DND-41 (cell line): ENCODE results near the gene JUP.

Source experiments
- ATAC-seq: fragments of 200-7000 bp; cut with Tn5 transposase; 3 replicates; pipeline ENCODE4 v1.9.1; 2021; ENCODE audit warnings: low read depth; ENCODE audit not compliant: insufficient read depth
- DNase-seq: peaks from one replicate; pipeline ENCODE4 v3.0.0-alpha.2; 2020
- H2AFZ ChIP-seq: 2 replicates; pipeline ENCODE4 v1.6.0; 2012; ENCODE audit warnings: low read depth, low read length
- H3K27ac ChIP-seq: 2 replicates; pipeline ENCODE4 v1.5.1; 2012; ENCODE audit warnings: low read length, inconsistent platforms
- H3K27me3 ChIP-seq: fragments of 200-600 bp; sonication (generic); 2 replicates; pipeline ENCODE4 v1.6.0; 2012; ENCODE audit warnings: low read length, mild to moderate bottlenecking, inconsistent platforms; ENCODE audit not compliant: insufficient read depth, poor library complexity
- H3K36me3 ChIP-seq: 2 replicates; pipeline ENCODE4 v1.5.1; 2012; ENCODE audit warnings: low read length, inconsistent platforms; ENCODE audit not compliant: insufficient read depth
- H3K4me1 ChIP-seq: 2 replicates; pipeline ENCODE4 v1.5.1; 2012; ENCODE audit warnings: mild to moderate bottlenecking, low read length; ENCODE audit not compliant: insufficient read depth
- H3K4me2 ChIP-seq: 2 replicates; pipeline ENCODE4 v1.6.0; 2012; ENCODE audit warnings: mild to moderate bottlenecking, moderate library complexity, low read length, inconsistent platforms; ENCODE audit not compliant: insufficient read depth
- H3K4me3 ChIP-seq, 2 experiments: fragments of 200-600 bp in 1 of 2; shearing (Covaris generic) in 1 of 2; 2 replicates each; pipeline ENCODE4 v1.5.1; 2012 to 2016; ENCODE audit warnings: inconsistent platforms in 2 of 2, low read length in 2 of 2, mild to moderate bottlenecking in 2 of 2, low read depth in 1 of 2, moderate library complexity in 1 of 2
- H3K79me2 ChIP-seq: 2 replicates; pipeline ENCODE4 v1.6.0; 2012; ENCODE audit warnings: low read length, inconsistent platforms; ENCODE audit not compliant: insufficient read depth
- H3K9ac ChIP-seq: 2 replicates; pipeline ENCODE4 v1.6.0; 2012; ENCODE audit warnings: low read depth, mild to moderate bottlenecking, inconsistent platforms, low read length, moderate library complexity
- H3K9me3 ChIP-seq: 2 replicates; pipeline ENCODE4 v1.5.1; 2012; ENCODE audit warnings: low read length, moderate library complexity, mild to moderate bottlenecking, inconsistent platforms; ENCODE audit not compliant: insufficient read depth, severe bottlenecking
- H4K20me1 ChIP-seq: 2 replicates; pipeline ENCODE4 v1.6.0; 2012; ENCODE audit warnings: low read length; ENCODE audit not compliant: insufficient read depth
- EZH2 ChIP-seq: IDR thresholded peaks from 3 replicates; pipeline ENCODE4 v1.6.1; 2012; ENCODE audit warnings: borderline replicate concordance, low read depth, mild to moderate bottlenecking, moderate library complexity, low read length, inconsistent platforms; ENCODE audit not compliant: severe bottlenecking
- TF ChIP-seq, protein P1 (sequence below): IDR thresholded peaks from 2 replicates; pipeline ENCODE4 v1.5.1; 2012; ENCODE audit warnings: borderline replicate concordance, low read length, moderate library complexity, mild to moderate bottlenecking; ENCODE audit not compliant: poor library complexity, severe bottlenecking; ENCODE audit errors: extremely low read depth

The JUP gene

DNA sequence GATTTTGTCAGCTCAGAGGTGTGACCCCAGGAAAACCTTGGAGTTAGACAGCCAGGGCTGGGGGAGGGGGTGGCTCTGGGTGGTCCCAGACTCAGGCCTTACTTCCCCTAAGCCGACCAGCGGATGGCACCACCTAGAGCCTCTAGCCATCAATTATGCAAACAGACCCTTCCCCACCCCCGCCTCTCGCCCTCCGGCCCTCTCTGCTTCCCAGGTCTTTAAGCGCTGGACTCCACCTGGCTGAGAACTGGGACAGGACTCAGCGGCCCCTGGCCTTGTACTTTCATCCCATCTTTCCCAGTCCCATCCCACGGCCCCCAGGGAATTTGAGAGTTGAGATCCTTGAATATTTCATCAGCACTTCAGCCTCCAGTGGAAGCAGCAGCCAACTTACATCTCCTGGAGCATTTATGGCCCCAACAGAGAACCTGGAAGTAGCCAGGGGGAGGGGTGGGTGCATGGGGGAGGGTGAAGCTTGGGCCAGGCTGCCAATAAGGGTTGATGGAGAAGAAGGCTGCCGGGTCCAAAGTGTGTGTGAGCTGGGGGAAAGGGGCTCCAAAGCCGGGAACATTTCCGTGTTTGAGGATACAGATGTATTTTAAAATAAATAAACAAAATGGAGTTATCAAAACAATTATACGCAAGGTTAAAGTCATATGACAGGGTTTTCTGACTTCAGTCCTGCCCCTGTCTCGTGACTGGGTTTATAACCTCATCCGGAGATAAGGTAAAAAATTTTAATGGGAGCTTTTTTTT is 7.5 kb upstream of the JUP start:
- DNase-seq = no peak
- Histone ChIP-seq H3K4me2 (no peak overlapping the region), H3K9me3 (no peaks in the 10 kb centered on the region), H3K27ac (no peak overlapping the region), H3K79me2 (no peaks in the 10 kb centered on the region), H3K4me1 (no peaks in the 10 kb centered on the region), H3K27me3 (peaks cover 2% of the 10 kb centered on the region), H2AFZ (no peak overlapping the region), H3K9ac (no peak overlapping the region), H3K36me3 (no peaks in the 10 kb centered on the region), H3K4me3 (no peak overlapping the region), H4K20me1 (no peaks in the 10 kb centered on the region)
- no peak for TF ChIP-seq EZH2
- TF ChIP-seq, protein P1, sequence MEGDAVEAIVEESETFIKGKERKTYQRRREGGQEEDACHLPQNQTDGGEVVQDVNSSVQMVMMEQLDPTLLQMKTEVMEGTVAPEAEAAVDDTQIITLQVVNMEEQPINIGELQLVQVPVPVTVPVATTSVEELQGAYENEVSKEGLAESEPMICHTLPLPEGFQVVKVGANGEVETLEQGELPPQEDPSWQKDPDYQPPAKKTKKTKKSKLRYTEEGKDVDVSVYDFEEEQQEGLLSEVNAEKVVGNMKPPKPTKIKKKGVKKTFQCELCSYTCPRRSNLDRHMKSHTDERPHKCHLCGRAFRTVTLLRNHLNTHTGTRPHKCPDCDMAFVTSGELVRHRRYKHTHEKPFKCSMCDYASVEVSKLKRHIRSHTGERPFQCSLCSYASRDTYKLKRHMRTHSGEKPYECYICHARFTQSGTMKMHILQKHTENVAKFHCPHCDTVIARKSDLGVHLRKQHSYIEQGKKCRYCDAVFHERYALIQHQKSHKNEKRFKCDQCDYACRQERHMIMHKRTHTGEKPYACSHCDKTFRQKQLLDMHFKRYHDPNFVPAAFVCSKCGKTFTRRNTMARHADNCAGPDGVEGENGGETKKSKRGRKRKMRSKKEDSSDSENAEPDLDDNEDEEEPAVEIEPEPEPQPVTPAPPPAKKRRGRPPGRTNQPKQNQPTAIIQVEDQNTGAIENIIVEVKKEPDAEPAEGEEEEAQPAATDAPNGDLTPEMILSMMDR = no peak
- ATAC-seq = no peak

DNA sequence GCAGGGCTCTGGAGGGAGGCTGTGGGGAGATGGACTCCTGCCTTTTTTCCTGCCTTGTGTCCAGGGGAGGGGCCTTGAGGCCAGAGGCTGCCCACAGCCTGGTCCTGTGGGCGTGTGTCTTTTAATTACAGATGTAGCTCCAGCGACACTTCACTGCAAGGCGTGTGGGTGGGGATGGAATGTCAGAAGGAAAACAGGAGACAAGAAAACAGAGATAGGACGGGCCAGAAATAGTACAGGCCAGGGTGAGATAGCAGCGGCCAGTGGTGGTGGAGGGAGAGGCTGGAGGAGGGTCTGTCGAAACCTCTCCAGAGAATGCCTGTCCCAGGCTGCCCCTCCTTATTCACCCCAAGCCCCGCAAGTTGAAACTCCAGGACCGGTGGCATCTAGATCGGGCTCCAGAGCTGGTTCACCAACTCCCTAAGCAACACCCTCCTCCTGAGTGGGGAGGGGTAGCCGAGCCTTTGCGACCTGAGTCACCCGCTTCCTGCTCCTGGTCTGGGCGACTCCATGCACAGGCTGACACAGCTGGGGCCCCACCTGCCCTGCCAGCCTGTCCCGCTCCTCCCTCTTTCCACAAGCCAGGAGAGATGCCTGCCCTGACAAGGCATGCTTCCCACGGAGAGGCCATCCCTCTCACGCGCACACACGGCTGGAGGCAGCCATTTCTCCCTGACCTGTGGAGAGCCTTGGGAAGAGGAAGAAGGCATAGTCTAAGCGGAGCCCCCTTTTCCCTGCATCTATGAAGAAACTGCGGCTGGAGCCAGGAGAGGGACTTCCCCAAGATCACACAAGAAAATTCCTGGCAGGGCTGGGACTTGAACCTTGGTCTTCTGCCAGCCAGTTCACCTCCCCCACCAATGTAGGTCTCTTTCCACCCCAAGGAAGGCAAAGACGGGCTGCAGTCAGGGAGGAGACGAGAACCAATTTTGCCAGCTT is 6.6 kb upstream of the JUP start:
- DNase-seq (peak; percentile 17), ATAC-seq (peak; percentile 60; the same call in 2 of the 3 replicates)
- Histone ChIP-seq H3K9ac (no peak overlapping the region), H3K4me3 (no peak overlapping the region), H3K79me2 (no peaks in the 10 kb centered on the region), H4K20me1 (no peaks in the 10 kb centered on the region), H2AFZ (no peak overlapping the region), H3K27me3 (peaks cover 4% of the 10 kb centered on the region), H3K27ac (no peak overlapping the region), H3K4me2 (no peak overlapping the region), H3K9me3 (no peaks in the 10 kb centered on the region), H3K36me3 (no peaks in the 10 kb centered on the region), H3K4me1 (no peaks in the 10 kb centered on the region)
- TF ChIP-seq, protein P1 = no peak
- TF ChIP-seq EZH2 = no peak

DNA sequence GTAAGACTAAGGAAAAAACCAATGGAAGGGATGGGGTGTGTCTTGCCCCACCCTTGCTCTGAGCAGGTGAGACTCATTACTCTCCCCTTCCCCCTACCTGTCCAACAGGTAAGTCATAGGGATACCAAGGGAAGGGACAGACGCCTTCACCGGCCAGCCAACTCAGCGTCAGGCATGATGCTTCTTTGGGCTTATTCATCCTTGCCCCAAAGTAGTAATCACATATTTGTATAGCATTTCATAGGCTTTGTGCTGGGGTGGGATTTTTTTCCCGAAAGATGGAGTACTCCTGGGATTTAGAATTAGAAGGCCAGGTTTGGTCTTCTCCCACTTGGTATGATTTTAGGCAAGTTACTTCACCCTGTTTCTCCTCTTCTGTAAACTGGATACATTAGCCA is 509 bp upstream of the JUP start:
- Histone ChIP-seq H3K4me2 (no peak overlapping the region), H3K27me3 (peaks cover 4% of the 10 kb centered on the region), H3K9ac (no peak overlapping the region), H3K4me1 (no peaks in the 10 kb centered on the region), H2AFZ (no peak overlapping the region), H3K79me2 (no peaks in the 10 kb centered on the region), H3K9me3 (no peaks in the 10 kb centered on the region), H3K36me3 (no peaks in the 10 kb centered on the region), H4K20me1 (no peaks in the 10 kb centered on the region), H3K27ac (no peak overlapping the region), H3K4me3 (no peak overlapping the region)
- DNase-seq = no peak
- TF ChIP-seq, protein P1 = no peak
- TF ChIP-seq EZH2 = no peak
- no peak for ATAC-seq
